ENCODE results near the gene NR2E3.

NR2E3 gene

DNA sequence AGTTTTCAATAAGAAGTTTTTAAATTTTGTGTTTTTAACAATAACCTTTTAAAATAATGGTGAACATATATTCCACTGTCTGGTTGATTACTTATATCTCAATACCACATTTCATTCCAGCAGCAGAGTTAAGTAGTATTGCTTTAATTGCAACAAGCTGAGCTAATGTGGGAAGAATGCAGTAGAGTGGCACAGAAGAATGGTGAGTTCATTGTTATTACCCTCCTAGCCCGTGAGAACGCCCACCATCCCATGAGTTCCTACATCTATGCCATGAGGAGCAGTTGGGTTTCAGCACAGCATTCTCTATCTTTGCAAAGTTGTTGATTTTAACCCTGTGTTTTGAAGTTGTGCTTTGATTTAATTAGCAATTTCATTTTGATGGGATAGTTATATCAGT lies 17.8 kb upstream of the NR2E3 start:
- TF ChIP-seq, protein P1, sequence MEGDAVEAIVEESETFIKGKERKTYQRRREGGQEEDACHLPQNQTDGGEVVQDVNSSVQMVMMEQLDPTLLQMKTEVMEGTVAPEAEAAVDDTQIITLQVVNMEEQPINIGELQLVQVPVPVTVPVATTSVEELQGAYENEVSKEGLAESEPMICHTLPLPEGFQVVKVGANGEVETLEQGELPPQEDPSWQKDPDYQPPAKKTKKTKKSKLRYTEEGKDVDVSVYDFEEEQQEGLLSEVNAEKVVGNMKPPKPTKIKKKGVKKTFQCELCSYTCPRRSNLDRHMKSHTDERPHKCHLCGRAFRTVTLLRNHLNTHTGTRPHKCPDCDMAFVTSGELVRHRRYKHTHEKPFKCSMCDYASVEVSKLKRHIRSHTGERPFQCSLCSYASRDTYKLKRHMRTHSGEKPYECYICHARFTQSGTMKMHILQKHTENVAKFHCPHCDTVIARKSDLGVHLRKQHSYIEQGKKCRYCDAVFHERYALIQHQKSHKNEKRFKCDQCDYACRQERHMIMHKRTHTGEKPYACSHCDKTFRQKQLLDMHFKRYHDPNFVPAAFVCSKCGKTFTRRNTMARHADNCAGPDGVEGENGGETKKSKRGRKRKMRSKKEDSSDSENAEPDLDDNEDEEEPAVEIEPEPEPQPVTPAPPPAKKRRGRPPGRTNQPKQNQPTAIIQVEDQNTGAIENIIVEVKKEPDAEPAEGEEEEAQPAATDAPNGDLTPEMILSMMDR (IDR thresholded peaks at IDR 0.05): no peak
- no peak for TF ChIP-seq ZFX (IDR thresholded peaks at IDR 0.05; ENCODE audit: borderline replicate concordance)
- no peak overlapping the region for H3K27ac ChIP-seq

DNA sequence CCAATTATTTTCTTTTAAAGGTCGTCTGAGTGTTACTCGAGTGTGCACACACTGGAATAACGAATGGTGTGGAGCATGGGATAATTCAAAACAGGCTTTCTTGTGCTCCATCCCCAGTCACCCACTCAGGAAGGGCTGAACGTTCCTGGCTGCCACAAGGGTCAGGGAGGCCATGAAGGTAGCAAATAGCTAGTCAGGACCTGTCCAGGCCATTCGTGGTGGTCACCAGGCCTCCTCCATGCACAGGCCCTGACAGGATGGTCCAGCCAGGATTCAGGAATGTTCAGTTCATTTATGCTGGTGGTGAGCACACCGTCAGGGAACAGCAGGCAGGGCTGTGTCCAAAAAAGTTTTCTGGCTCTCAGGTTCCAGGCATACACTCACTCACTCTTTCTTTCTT lies 11.7 kb upstream of the NR2E3 start:
- no peak overlapping the region for H3K27ac ChIP-seq
- TF ChIP-seq, protein P1 (IDR thresholded peaks at IDR 0.05): no peak
- TF ChIP-seq ZFX (IDR thresholded peaks at IDR 0.05; ENCODE audit: borderline replicate concordance): no peak

DNA sequence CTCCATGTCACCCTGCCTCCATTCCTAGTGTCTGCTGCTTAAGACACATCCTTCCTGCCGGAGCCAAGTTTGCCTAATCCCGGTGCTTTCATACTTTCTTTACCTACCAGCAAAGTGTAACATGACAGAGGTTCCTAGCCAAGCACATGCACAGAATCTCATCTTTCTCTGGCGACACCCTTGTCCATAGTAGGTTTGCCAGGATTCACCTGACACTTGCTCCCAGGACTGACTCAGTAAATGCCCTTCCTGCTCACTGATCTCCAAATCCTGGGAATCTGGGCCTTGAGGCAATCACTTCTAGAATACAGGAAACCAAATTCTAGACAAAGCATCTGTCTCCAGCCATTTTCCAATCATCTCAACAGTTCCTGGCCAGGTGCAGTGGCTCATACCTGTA lies 10.2 kb upstream of the NR2E3 start:
- H3K27ac ChIP-seq: no peak overlapping the region
- no peak for TF ChIP-seq ZFX (IDR thresholded peaks at IDR 0.05; ENCODE audit: borderline replicate concordance)
- TF ChIP-seq, protein P1 (IDR thresholded peaks at IDR 0.05): no peak

DNA sequence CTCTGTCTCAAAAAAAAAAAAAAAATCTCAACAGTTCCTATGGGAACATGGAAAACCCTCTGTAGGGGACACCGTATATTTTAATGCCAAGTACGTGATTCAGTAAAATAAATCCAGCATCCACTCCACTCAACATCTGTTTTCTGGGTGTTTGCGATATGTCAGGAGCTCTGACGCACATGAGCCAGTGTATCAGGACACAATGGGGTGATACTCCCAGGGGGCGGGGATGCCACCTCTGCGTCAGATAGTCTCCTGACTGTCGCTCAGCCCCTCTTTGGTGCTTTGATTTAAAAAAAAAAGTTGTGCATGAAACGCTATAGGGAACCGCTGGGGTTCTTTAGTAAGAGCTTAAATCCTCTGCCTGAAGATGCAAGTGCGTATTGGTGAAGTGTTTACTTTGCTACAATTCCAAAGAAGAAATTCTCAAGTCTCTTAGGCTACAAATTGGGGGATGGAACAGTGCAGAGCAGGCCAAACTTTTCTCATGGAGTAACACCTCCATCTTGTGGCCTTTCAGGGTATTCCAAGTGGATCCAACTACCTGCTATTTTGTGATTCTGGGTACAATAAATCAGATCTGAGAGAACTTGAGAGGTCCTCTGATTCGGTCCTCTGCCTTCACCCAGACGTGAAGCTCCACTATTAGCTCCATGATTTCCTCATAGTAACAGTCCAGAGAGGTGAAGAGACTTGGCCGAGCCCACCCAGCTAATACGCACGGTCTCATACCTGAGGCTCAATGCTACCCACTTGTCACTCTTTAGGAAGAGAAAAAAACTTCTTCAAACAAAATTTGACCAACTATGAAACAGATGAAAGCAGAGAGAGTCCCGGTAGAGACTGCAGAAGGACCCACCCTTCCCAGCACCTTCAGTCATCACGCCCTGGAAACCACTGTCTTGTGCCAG lies 9.3 kb upstream of the NR2E3 start:
- H3K27ac ChIP-seq: no peak overlapping the region
- no peak for TF ChIP-seq ZFX (IDR thresholded peaks at IDR 0.05; ENCODE audit: borderline replicate concordance)
- TF ChIP-seq, protein P1 (IDR thresholded peaks at IDR 0.05): peak; percentile 83

DNA sequence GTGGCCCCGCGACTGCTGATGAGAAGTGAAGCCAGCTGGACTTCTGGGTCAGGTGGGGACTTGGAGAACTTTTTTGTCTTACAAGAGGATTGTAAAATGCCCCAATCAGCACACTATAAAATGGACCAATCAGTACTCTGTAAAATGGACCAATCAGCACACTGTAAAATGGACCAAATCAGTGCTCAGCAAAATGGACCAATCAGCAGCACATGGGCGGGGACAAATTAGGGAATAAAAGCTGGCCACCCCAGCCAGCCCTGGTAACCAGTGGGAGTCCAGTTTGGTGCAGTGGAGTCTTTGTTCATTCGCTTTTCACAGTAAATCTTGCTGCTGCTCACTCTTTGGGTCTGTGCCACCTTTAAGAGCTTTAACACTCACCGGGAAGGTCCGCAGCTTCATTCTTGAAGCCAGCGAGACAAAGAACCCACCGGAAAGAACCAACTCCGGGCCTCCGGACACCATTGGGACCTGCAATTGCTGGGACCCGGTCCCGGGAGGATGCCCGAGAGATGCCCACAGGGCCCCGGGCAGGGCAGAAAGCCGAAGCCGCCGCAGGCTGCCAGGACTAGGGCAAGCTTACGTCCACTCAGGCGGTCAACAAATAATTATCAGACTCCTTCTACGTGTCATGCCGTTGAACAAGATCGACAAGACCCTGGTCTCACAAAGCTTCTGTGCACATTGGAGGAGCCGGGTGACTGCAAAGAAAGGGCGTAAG lies 8.3 kb upstream of the NR2E3 start:
- H3K27ac ChIP-seq: no peak overlapping the region

DNA sequence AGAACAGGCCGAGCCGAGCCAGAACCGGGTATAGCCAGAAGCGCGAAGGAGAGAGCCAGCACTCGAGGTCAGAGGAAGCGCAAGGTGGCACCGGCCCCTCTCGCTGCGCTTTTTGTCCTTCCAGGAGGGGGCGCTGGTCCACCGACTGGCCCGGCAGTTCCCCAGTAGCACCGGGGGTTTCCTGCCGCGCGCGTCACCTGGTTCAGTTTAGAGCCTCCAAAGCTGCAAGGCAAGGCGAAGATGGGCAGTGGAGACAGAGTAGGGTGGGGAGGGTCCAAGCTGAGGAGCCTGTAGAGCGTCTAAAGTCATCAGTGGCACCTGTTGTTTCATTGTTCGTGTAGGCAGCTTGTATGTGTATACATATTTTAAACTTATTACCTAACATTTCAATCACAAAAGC lies 7.6 kb upstream of the NR2E3 start:
- no peak for TF ChIP-seq ZFX (IDR thresholded peaks at IDR 0.05; ENCODE audit: borderline replicate concordance)
- TF ChIP-seq, protein P1 (IDR thresholded peaks at IDR 0.05): peak; percentile 87

More for the DNA sequence above, 8.3 kb upstream of the NR2E3 start:
- TF ChIP-seq, protein P1 (IDR thresholded peaks at IDR 0.05): no peak
- TF ChIP-seq ZFX (IDR thresholded peaks at IDR 0.05; ENCODE audit: borderline replicate concordance): no peak

DNA sequence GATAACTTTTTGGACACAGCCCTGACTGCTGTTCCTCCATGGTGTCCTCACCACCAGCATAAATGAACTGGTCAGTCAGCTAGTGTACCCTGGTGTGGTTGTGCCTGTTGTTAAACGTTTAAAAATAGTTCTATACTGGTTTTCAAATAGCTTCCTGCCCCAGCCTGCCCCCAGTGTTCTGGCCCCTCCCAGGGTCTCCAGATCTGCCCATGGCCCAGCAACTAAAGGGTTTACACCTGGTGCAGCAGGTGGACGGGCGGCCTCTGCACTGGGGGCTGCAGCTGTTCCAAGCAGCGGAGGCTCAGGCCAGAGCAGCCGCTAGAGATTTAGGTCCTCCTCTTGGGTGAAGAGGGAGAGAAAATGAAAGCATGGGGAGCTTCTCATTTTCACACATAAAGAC lies 6.1 kb upstream of the NR2E3 start:
- H3K27ac ChIP-seq: no peak overlapping the region
- no peak for TF ChIP-seq ZFX (IDR thresholded peaks at IDR 0.05; ENCODE audit: borderline replicate concordance)
- TF ChIP-seq, protein P1 (IDR thresholded peaks at IDR 0.05): no peak

More for the DNA sequence above, 7.6 kb upstream of the NR2E3 start:
- H3K27ac ChIP-seq: no peak overlapping the region
